AG10803 (cell line): ENCODE measurements around the gene UROS.
A peak's percentile ranks its signal among the peaks of the same experiment; 100 is the strongest.

Source experiments
- DNase-seq: peaks from one replicate; pipeline ENCODE4 v3.0.0; 2010; ENCODE audit warnings: low read depth
- H3K4me3 ChIP-seq: 2 replicates; pipeline ENCODE4 v1.5.1; 2011; ENCODE audit warnings: mild to moderate bottlenecking, low read length, control low read depth
- TF ChIP-seq, protein P1 (sequence below): conservative IDR thresholded peaks from 2 replicates; pipeline ENCODE4 v1.5.1; 2011; ENCODE audit warnings: mild to moderate bottlenecking, low read length, control low read depth, inconsistent platforms

Gene UROS

DNA sequence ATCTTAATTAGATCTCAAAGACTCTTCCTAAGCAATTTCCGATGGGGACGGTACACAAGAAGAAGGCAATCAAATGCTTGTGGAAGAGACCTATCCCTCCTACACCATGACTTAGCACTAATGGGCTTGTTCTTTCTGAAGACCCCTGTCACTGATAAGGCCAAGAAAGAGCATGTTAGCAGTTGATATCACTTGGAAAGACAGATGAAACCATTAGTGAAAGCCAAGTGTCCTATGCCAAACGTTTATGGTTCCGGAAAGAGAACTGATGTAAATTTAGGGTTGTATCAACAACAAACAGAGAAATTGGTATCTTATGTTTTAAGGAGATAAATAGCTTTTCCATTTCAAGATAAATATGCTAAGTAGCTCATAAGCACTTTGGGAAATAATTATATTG is 6.5 kb downstream of the UROS start:
- TF ChIP-seq, protein P1, sequence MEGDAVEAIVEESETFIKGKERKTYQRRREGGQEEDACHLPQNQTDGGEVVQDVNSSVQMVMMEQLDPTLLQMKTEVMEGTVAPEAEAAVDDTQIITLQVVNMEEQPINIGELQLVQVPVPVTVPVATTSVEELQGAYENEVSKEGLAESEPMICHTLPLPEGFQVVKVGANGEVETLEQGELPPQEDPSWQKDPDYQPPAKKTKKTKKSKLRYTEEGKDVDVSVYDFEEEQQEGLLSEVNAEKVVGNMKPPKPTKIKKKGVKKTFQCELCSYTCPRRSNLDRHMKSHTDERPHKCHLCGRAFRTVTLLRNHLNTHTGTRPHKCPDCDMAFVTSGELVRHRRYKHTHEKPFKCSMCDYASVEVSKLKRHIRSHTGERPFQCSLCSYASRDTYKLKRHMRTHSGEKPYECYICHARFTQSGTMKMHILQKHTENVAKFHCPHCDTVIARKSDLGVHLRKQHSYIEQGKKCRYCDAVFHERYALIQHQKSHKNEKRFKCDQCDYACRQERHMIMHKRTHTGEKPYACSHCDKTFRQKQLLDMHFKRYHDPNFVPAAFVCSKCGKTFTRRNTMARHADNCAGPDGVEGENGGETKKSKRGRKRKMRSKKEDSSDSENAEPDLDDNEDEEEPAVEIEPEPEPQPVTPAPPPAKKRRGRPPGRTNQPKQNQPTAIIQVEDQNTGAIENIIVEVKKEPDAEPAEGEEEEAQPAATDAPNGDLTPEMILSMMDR, result no peak
- H3K4me3 ChIP-seq, result no peak overlapping the region
- no peak for DNase-seq

DNA sequence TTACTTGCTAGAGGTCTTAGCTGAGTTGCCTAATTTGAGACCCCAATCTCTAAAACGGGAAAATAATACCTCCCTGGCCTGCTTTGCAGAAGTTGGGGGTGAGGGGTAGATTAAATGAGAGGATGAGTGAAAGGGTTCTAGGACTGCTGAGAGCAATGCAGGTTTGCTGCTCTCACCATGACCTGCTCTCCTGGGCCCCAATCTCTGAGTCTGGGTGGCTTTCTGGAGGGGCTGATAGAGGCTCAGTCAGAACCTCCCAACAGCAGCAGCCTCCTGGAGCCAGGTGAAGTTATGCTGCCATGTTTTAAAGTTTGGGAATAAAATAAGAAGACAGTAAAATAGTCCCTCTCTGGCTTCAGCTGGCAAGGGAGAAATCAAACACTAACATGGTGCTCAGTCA is 7.3 kb downstream of the UROS start:
- TF ChIP-seq, protein P1, result no peak
- DNase-seq, result no peak
- H3K4me3 ChIP-seq, result no peak overlapping the region

DNA sequence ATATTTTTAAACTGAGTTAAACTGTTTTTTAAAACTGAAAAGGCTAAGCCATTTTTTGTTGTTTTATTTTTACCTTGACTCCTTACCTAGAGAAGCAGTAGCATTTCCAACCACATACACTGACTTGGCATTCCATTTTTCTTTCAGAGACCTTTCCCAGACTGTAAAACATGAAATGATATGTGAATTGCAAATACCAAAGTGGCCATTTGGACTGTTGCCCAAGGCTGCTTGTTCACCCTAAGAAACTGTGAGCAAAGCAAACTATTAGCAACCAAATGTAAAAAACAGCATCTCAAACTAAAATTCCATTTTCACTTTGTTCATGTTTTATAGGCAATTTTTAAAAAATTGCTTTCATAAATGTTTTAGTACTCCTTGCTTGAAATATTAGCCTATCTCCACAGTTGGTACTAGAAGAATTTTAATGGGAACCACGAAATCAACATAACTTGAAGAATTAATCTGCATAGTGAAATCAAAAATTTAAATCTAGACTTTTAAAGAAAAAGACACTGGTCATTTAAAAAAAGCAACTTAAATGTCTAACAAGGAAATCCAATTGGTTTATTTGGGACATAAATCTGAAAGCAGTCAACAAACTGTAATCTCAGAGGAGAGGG is 10.8 kb downstream of the UROS start:
- no peak overlapping the region for H3K4me3 ChIP-seq
- TF ChIP-seq, protein P1, result no peak
- DNase-seq, result peak; percentile 91

DNA sequence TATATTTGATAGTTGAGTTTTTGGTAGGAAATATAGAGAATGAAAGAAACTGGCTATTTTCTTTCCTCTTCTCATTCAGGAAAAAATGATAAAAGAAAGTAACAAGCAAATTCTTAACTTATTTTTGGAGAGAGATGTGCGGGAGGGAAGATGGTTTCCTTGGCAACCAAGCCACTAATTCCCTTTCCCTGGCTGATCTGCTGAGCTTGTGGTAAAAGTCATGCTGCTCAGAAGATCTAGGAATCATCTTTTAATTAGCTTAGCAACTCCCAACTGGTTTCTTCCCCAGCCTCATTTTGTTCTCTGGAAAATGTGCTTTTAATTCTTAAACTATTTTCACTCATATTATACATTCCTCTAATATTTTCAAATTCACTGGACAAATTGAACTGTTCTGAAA is 11.8 kb downstream of the UROS start:
- no peak overlapping the region for H3K4me3 ChIP-seq
- peak; percentile 90 for DNase-seq
- TF ChIP-seq, protein P1, result no peak

DNA sequence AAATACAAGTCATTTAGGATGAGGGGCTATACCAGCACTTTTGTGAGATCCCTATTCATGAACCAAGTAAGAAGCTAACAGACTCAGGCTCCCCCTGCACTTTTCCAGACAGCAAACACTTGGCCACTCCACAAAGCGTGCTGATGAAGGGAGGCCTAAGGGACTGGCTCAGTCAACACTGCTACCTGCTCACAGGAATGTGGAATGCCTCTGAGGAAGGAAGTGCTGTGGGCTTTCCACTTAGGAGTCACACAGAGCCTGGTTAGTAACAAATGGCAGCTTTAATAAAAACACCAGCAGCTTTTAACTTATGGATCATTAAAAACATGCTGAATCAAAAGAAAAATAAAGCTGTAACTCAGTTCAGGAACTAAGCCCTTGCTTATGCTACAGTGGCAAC is 15.0 kb downstream of the UROS start:
- DNase-seq, result no peak
- TF ChIP-seq, protein P1, result no peak
- H3K4me3 ChIP-seq, result no peak overlapping the region

DNA sequence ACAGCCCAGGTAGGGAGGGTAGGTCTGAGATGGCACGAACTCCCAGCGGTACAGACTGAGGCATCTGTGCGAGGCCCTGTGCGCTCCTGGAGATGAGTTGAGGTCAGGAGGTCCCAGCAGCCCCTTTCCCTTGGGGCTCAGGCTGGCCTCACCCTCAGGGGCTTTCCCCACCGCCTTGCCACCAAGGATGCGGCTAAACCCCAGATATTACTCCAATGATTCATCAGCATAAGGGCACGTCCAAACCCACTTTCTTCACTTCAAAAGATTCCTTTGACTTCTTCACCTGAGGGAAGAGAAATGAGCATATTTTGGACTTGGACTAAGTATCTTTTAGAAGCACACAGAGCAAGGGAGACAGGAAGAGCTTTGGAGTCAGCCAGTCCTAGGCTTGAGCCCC is 20.3 kb downstream of the UROS start:
- DNase-seq, result no peak
- TF ChIP-seq, protein P1, result no peak
- no peak overlapping the region for H3K4me3 ChIP-seq

DNA sequence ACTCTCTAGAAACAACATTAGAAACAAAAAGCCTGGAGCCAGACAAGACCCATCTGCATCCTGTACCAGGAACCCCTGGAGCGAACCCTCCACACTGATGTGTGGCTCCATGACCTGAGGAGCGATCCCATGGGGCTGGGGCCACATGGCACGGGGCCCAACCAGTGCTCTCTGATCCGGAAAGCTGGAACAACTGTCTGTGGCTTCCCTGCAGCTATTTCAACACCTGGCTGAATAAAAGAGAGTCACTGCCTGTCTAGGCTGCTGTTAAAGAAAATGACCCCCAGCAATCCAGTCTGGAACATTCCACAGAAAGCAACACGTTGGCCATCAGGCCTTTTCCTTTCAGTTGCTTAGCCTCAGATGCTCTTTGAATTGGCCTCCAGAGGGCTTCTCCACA is 20.9 kb downstream of the UROS start:
- no peak for DNase-seq
- TF ChIP-seq, protein P1, result no peak
- H3K4me3 ChIP-seq, result no peak overlapping the region
